ENCODE measurements around the gene ARID1A. TPM values are rescaled to one million over a fixed set of nuclear protein-coding genes. Genes with fewer than 3 reads are reported as not detected.

Gene ARID1A
- total RNA-seq, 6 donors from 2014 or later, result 61.3 to 102 (median 70.5) TPM

DNA sequence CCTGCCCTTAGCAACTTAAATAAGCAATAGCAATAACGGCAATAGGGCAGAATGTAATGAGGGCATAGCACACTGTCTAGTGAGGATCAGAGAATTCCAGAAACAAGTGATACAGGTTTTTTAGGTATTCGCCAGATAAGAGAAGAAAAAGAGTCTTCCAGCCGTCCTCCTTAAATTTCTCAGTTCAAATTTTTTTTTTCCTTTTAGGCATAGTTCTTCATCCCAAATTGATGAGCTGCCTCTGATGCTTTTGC lies 93.7 kb downstream of the ARID1A start:
- Histone ChIP-seq H3K36me3 (peaks cover 0 to 19% (median 7%) of the 10 kb centered on the region in 4 donors), H3K27ac (peak overlapping the region in 2 of 4 donors; percentile 99 to 100), H3K4me3 (no peak overlapping the region), H3K4me1 (peaks cover 31 to 41% (median 37%) of the 10 kb centered on the region in 4 donors), H3K27me3 (no peaks in the 10 kb centered on the region), H3K9me3 (no peaks in the 10 kb centered on the region)
- DNase-seq, result no peak
- TF ChIP-seq POLR2AphosphoS5 (IDR thresholded peaks at IDR 0.05) (no peak), EP300 (IDR thresholded peaks at IDR 0.05) (no peak), POLR2A (IDR thresholded peaks at IDR 0.05) (no peak)
- TF ChIP-seq, protein P1, sequence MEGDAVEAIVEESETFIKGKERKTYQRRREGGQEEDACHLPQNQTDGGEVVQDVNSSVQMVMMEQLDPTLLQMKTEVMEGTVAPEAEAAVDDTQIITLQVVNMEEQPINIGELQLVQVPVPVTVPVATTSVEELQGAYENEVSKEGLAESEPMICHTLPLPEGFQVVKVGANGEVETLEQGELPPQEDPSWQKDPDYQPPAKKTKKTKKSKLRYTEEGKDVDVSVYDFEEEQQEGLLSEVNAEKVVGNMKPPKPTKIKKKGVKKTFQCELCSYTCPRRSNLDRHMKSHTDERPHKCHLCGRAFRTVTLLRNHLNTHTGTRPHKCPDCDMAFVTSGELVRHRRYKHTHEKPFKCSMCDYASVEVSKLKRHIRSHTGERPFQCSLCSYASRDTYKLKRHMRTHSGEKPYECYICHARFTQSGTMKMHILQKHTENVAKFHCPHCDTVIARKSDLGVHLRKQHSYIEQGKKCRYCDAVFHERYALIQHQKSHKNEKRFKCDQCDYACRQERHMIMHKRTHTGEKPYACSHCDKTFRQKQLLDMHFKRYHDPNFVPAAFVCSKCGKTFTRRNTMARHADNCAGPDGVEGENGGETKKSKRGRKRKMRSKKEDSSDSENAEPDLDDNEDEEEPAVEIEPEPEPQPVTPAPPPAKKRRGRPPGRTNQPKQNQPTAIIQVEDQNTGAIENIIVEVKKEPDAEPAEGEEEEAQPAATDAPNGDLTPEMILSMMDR (IDR thresholded peaks at IDR 0.05), result no peak
- no peak for ATAC-seq (ENCODE audit: low FRiP score in 2 of 2)
- 58 to 60% methylated on average over 3 of the region's 3 CpGs for WGBS, 2 donors

DNA sequence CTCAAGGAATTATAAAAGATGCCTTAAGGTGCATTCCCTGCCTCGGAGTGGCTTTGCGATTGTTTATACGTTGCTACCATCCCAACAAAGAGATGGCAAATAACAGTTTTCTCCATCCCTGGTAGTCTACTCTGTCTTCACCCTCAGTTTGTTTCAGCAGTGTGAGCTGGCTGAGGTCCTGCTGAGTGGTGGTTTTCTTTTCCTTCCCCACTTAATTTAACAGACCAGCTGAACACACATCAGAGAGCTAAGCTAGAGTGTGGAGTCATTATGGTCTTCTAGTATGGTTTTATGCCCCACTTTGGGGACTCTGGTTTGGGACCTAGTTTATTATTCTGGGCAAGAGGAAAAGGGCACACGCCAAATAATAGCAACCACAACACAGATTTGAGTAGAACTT lies 94.1 kb downstream of the ARID1A start:
- ATAC-seq (ENCODE audit: low FRiP score in 2 of 2) (no peak), DNase-seq (no peak)
- TF ChIP-seq, protein P1 (IDR thresholded peaks at IDR 0.05), result no peak
- no peak for TF ChIP-seq EP300 (IDR thresholded peaks at IDR 0.05)
- TF ChIP-seq POLR2A (IDR thresholded peaks at IDR 0.05), result no peak
- no peak for TF ChIP-seq POLR2AphosphoS5 (IDR thresholded peaks at IDR 0.05)
- Histone ChIP-seq H3K27ac (peak overlapping the region in 1 of 4 donors; percentile 99), H3K4me3 (no peak overlapping the region), H3K4me1 (peaks cover 27 to 37% (median 33%) of the 10 kb centered on the region in 4 donors), H3K9me3 (no peaks in the 10 kb centered on the region), H3K36me3 (peaks cover 2 to 23% (median 11%) of the 10 kb centered on the region in 4 donors), H3K27me3 (no peaks in the 10 kb centered on the region)
- 63 to 64% methylated on average over 4 of the region's 4 CpGs for WGBS, 2 donors

DNA sequence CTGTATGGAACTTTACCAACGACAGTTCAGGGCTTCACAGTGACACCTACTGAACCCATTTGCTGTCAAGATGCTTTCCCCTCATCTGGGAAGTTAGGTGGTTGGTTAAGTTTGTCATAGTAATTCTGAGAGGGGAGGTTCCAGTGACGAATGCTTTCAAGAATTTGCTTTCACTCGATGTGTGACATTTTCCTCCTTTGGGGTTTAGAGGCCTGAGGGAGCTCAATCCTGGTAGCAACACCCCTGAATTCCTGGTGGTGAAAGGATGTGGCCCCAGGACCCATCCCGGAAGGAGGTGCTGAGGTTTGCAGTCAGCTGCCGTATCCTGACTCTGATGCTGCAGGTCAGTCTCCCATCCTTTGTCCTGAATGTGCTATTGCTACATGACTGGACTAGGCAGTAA lies 94.7 kb downstream of the ARID1A start:
- TF ChIP-seq POLR2A (IDR thresholded peaks at IDR 0.05), result no peak
- no peak for TF ChIP-seq POLR2AphosphoS5 (IDR thresholded peaks at IDR 0.05)
- TF ChIP-seq, protein P1 (IDR thresholded peaks at IDR 0.05), result no peak
- TF ChIP-seq EP300 (IDR thresholded peaks at IDR 0.05), result no peak
- Histone ChIP-seq H3K27ac (no peak overlapping the region), H3K9me3 (no peaks in the 10 kb centered on the region), H3K4me1 (peaks cover 21 to 31% (median 26%) of the 10 kb centered on the region in 4 donors), H3K36me3 (peaks cover 6 to 26% (median 16%) of the 10 kb centered on the region in 4 donors), H3K27me3 (no peaks in the 10 kb centered on the region), H3K4me3 (no peak overlapping the region)
- DNase-seq, result no peak
- WGBS, 2 donors, result 64 to 72% methylated on average over 5 of the region's 5 CpGs
- ATAC-seq (ENCODE audit: low FRiP score in 2 of 2), result no peak

DNA sequence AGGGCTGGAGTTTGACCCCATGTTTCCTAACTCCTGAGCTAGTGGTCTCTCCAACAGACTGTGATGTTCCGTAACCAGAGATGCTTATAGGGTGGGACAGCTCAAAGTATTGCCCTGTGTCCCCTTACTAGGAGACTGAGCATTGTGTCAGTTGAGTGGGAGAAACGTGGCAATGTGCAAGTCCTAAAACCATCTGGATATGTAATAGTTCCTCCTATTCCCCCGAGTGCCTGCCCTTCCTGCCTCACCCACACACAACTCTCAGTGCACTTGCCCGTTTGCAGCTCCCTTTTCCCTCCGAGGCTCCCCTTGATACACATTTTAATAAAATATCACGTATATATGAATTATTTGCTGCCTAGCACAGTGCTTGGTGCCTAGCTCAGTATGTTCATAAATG lies 95.3 kb downstream of the ARID1A start:
- Histone ChIP-seq H3K27me3 (no peaks in the 10 kb centered on the region), H3K27ac (no peak overlapping the region), H3K4me3 (no peak overlapping the region), H3K9me3 (no peaks in the 10 kb centered on the region), H3K4me1 (peaks cover 15 to 25% (median 20%) of the 10 kb centered on the region in 4 donors), H3K36me3 (peaks cover 6 to 26% (median 16%) of the 10 kb centered on the region in 4 donors)
- ATAC-seq (ENCODE audit: low FRiP score in 2 of 2), result no peak
- WGBS, 2 donors, result 74% methylated on average over 6 of the region's 6 CpGs
- no peak for DNase-seq
- TF ChIP-seq POLR2A (IDR thresholded peaks at IDR 0.05) (no peak), EP300 (IDR thresholded peaks at IDR 0.05) (no peak), POLR2AphosphoS5 (IDR thresholded peaks at IDR 0.05) (no peak)
- TF ChIP-seq, protein P1 (IDR thresholded peaks at IDR 0.05), result no peak

DNA sequence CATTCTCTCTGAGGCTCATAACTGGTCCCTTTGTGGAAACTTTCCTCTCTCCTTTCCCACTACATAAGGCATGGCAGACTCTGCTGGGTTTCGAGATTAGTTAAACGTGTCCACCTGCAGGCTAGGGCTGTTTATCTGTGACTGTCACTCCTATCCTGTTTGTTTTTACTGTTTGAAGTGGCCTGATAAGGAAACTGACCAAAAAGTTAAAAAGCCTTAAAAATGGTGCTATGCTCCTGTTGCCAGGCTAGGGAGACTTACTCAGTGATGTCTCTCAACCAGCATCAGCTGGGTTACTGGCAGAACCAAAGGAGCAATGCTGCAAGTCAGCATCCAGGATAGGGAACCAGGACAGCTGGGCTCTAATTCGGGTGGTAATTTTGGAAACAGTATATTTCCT lies 95.8 kb downstream of the ARID1A start:
- WGBS, 2 donors, result 63 to 68% methylated on average over 3 of the region's 3 CpGs
- ATAC-seq (ENCODE audit: low FRiP score in 2 of 2), result no peak
- no peak overlapping the region for H3K27ac ChIP-seq
- H3K36me3 ChIP-seq, result peaks cover 6 to 30% (median 16%) of the 10 kb centered on the region in 4 donors
- no peak overlapping the region for H3K4me3 ChIP-seq
- no peaks in the 10 kb centered on the region for H3K9me3 ChIP-seq
- H3K27me3 ChIP-seq, result no peaks in the 10 kb centered on the region
- no peak for DNase-seq
- peaks cover 10 to 20% (median 16%) of the 10 kb centered on the region in 4 donors for H3K4me1 ChIP-seq
- no peak for TF ChIP-seq POLR2AphosphoS5 (IDR thresholded peaks at IDR 0.05)
- TF ChIP-seq POLR2A (IDR thresholded peaks at IDR 0.05), result no peak
- TF ChIP-seq, protein P1 (IDR thresholded peaks at IDR 0.05), result no peak
- no peak for TF ChIP-seq EP300 (IDR thresholded peaks at IDR 0.05)

All from upper lobe of left lung (tissue), 6 donors.